Suprapubic skin (tissue), 3 donors: ENCODE results near the gene MTNR1A.

ENCODE experiments used
- CTCF ChIP-seq, 2 donors: fragments of 200-600 bp in 1 of 2; fragments of 450-650 bp in 1 of 2; sonication (generic) in 1 of 2; IDR thresholded peaks; one replicate each; pipeline ENCODE4 v1.5.1; 2016 to 2019; ENCODE audit warnings: antibody characterized with exemption in 2 of 2, mild to moderate bottlenecking in 1 of 2, moderate library complexity in 1 of 2
- POLR2AphosphoS5 ChIP-seq, 3 donors: sonication (generic); formaldehyde crosslinking; IDR thresholded peaks; one replicate each; pipeline ENCODE4 v1.6.1; 2017; ENCODE audit warnings: antibody characterized with exemption in 3 of 3

GRCh38 chr4:186537843-186538521 lies 17.4 kb downstream of the MTNR1A start:
- TF ChIP-seq CTCF (IDR thresholded peaks at IDR 0.05) = no peak
- no peak for TF ChIP-seq POLR2AphosphoS5 (IDR thresholded peaks at IDR 0.05)
